HG03460 (cell line): Measurements from ENCODE around the gene DHODH.
"Not testable (repeated sequence)": the region's sequence is repeated elsewhere in the genome, so short reads cannot be mapped to it uniquely, and the experiment has no call there.

ENCODE experiments used
- ATAC-seq: cut with Tn5 transposase; IDR thresholded peaks from one replicate; pipeline ENCODE4 v1.9.1; 2021; ENCODE audit not compliant: unreplicated experiment

Gene DHODH

DNA sequence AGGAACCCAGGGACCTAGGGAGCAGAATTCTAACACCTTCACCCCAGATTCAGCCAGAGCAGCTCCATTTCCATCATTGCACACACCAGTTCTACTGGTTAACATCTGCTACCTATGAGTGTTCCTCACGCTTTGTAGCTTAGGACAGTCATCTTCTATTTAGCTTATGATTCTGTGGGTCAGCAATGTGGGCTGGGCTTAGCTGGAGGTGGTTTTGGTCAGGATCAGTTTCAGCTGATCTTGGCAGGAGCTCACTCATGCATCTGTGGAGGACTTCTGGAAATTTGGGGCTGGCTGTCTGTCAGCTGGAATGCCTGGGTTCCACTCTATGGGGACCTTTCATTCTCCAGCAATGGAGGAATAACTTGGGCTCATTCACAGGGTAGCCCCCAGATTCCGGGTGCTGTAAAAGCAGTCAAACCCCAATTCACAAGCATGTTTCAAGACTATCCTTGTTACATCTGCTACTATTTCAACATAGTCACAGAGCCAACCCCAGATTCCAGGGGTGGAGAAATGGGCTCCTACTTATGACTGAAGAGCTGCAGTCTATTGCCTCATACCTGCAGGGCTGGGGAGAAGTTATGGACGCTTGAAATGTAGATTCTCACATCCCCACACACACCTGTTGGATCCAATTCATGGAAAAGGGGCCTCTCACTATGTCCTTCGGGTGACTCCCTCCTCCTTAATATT lies 42.4 kb downstream of the DHODH start:
- no peak for ATAC-seq

DNA sequence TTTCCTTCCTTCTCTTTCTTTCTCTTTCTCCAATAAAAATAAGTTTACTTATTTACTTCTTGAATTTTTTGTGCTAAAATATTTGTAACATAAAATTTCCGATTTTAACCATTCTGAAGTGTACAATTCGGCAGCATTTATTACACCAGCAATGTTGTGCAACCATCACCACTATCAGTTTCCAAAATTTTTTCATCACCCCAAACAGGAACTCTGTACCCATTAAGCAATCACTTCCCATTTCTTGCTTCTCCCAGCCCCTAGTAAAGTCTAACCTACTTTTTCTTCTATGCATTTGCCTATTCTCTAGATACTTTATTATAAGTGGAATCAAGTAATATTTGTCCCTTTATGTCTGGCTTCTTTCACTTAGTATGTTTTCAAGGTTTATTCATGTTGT lies 43.3 kb downstream of the DHODH start:
- ATAC-seq, result no peak

DNA sequence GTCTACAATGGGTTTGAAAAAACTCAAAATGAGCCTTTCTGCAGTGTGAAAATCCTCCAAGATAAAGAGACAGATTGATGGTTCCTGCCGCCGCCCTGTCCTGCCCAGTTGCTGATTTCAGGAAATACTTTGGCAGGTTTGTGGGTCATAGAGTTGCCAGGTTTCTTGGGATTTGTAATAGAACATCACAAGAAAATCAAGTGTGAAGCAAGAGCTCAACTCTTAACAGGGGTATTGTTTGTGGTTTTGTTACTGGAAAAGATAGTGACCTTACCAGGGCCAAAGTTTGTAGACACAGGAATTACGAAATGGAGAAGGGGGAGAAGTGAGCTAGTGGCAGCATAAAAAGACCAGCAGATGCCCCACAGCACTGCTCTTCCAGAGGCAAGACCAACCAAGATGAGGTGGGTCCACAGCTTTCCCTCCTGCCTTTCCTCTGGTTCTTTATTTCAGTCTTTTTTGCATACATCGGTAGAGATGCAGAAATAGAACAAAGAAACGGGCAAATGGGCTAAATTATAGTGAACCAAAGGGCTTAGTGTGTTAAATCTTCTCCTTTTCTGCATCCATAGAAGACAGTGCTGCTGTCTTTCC lies 45.8 kb downstream of the DHODH start, which contains the start of gene HP:
TSS of gene HP (plus strand) at position 252 of the 594 bp plus-strand sequence. CDS start at position 400, 148 bp downstream.
- ATAC-seq, result not testable (repeated sequence)

DNA sequence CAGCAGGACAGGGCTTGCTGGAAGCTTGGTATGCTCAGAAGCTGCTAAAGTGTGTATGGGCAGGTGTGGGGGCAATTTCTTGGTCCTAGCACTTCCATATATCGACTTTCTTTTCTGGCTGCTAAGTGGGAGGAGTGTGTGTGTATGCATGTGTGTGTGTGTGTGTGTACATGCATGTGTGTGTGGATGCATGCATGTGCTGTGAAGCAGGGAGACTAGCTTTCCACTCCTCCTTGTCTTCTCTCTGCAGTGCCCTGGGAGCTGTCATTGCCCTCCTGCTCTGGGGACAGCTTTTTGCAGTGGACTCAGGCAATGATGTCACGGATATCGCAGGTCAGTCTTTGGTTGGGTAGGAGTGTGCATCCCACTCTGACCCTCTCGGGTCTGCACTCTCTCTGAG lies 47.4 kb downstream of the DHODH start:
- ATAC-seq, result no peak

DNA sequence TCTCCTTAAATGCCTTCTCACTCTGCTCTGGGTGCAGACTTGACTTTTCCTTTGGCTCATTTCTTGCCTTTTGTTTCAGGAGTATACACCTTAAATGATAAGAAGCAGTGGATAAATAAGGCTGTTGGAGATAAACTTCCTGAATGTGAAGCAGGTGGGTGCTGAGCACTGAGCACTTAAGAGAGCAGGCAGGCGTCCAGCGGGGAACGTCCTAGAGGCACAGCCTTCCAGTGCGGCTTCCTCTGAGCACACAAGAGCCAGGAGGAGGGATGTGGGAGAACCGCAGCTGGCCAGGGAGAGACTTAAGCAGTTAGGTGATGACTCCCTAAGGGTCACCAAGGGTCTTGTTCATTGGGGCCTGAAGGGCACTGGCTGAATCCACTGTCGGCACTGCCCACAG lies 48.8 kb downstream of the DHODH start:
- not testable (repeated sequence) for ATAC-seq

DNA sequence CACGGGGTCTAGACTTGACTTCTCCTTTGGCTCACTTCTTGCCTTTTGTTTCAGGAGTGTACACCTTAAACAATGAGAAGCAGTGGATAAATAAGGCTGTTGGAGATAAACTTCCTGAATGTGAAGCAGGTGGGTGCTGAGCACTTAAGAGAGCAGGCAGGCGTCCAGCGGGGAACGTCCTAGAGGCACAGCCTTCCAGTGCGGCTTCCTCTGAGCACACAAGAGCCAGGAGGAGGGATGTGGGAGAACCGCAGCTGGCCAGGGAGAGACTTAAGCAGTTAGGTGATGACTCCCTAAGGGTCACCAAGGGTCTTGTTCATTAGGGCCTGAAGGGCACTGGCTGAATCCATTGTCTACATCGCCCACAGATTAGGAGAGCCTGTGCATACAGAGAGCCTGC lies 50.5 kb downstream of the DHODH start:
- not testable (repeated sequence) for ATAC-seq

DNA sequence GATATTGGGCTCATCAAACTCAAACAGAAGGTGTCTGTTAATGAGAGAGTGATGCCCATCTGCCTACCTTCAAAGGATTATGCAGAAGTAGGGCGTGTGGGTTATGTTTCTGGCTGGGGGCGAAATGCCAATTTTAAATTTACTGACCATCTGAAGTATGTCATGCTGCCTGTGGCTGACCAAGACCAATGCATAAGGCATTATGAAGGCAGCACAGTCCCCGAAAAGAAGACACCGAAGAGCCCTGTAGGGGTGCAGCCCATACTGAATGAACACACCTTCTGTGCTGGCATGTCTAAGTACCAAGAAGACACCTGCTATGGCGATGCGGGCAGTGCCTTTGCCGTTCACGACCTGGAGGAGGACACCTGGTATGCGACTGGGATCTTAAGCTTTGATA lies 51.9 kb downstream of the DHODH start:
- no peak for ATAC-seq

DNA sequence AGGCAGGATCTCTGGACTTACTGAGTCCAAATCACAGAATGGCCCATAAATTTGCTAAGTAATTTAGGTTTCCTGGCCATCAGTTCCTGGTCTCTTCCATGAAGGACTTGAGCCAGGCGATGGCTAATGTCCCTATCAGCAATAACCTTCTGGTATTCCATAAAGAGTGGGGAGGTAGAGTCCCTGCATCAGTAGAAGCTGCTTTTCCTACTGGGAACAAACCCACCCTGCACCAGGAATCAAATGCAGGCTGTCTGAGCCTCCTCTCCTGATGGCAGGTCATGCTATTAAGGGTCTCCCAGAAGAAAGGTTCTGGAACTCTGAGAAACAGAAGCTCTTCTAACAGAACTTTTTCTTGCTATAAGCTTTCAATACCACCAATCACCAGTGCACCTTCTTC lies 53.0 kb downstream of the DHODH start:
- ATAC-seq, result no peak

DNA sequence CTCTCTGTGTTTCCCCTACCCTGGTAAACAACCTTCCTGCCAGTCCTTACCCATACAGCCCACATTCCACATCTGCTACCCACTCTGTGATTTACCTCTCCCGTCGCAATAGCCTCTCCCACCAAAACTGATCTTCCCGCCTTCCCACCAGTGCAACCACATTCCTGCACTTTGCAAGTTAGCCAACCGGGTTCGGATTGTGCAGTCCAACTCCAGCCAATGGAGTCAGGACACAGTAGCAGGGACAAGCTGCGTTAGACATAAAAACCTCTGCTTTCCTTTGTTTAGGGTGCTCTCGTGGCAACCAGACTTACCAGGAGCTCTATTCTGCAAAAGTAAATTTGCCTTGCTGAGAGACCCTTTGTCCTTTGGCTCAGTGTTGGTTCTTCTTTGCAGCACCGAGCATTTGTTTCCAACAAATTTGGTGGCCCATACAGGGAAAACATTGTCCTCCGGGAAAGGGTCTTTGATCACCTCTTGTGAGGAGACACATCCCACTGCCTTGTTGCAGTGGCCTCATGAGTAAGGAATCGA lies 55.9 kb downstream of the DHODH start:
- no peak for ATAC-seq

DNA sequence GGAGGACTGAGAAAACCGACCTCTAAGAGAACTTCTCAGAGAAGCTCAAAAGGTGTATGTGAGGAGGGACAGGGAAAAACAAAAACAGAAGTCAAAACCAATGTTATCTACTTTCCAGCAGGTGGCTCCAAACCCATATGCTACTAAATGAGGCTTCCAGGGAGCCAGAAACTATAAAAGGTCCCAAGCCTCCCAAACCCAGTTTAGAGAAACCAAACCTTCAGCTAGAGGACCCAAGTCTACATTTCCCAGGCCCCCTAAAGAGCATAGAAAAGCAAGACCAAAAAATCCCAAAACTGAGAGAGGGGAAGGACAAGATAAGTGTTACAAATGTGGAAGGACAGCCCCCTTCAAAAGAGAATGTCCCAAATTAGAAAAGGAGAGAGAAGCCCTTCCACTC lies 58.2 kb downstream of the DHODH start:
- ATAC-seq, result no peak

DNA sequence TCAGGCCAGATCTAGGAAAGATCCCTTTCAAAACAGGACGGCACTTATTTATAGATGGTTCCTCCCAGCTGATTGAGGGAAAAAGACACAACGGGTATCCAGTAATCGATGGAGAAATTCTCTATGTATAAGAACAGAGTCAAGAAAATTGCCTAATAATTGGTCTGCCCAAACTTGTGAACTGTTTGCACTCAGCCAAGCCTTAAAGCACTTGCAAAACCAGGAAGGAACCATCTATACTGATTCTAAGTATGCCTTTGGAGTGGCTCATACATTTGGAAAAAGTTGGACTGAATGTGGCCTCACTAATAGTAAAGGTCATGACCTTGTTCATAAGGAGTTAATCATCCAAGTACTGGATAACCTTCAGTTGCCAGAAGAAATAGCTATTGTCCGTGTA lies 60.4 kb downstream of the DHODH start:
- no peak for ATAC-seq

DNA sequence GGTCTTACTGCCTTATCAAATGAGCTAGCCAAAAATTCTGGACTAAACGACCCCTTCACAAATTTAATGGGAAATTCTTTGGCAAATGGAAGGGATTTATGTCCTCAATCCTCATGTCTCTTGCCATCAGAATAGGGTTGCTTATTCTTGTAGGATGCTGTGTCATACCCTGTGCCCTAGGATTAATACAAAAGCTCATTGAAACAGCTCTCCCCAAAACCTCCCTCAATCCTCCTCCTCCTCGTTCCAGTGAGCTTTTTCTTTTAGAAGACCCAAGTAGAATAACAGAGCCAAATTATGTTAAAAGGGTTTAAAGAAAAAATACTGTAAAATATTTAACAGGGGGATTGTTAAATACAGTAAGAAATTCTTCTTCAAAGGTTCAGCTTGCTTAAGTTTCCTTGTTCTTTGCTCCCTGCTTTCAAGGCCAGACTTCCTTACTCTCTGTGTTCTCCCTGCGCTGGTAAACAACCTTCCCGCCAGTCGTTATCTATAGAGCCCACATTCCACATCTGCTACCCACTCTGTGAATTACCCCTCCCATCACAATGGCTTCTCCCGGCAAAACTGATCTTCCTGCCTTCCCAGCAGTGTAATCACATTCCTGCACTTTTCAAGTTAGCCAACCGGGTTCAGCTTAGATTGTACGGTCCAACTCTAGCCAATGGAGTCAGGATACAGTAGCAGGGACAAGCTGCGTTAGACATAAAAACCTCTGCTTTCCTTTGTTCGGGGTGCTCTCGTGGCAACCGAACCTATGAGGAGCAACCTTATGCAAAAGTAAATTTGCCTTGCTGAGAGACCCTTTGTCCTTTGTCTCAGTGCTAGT lies 64.2 kb downstream of the DHODH start:
- no peak for ATAC-seq

DNA sequence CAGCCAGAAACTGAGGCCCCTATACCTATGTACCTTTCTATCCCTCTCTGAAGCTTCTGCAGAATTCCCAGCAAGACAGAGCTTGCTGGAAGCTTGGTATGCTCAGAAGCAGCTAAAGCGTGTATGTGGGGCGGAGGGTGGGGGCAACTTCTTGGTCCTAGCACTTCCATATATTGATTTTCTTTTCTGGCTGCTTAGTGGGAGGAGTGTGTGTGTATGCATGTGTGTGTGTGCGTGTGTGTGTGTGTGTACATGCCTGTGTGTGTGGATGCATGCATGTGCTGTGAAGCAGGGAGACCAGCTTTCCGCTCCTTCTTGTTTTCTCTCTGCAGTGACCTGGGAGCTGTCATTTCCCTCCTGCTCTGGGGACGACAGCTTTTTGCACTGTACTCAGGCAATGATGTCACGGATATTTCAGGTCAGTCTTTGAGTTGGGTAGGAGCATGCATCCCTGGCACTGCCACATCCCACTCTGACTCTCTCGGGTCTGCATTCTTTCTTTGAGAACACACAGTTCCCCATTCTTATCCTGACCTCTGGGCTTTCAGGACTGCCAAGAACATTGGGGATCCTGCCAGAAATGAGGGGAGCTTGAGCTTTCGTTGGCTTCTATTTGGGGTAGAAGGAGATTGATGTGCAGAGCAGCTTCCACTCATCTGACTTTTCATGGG lies 65.2 kb downstream of the DHODH start:
- ATAC-seq, result no peak

DNA sequence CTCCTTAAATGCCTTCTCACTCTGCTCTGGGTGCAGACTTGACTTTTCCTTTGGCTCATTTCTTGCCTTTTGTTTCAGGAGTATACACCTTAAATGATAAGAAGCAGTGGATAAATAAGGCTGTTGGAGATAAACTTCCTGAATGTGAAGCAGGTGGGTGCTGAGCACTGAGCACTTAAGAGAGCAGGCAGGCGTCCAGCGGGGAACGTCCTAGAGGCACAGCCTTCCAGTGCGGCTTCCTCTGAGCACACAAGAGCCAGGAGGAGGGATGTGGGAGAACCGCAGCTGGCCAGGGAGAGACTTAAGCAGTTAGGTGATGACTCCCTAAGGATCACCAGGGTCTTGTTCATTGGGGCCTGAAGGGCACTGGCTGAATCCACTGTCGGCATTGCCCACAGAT lies 66.5 kb downstream of the DHODH start:
- ATAC-seq, result not testable (repeated sequence)
